Measurements from ENCODE around the gene PRRG3. TPM values are rescaled to one million over a fixed set of nuclear protein-coding genes. Genes with fewer than 3 reads are reported as not detected.

The PRRG3 gene
- total and polyA plus RNA-seq, 2 of the 4 experiments (the other 2 are of a cell fraction), result not detected

GRCh38 chrX:151703487-151703886 is 8.2 kb downstream of the PRRG3 start:
- H3K36me3 ChIP-seq (ENCODE audit: control insufficient read depth, insufficient read depth, low read length), result no peaks in the 10 kb centered on the region
- H3K9me1 ChIP-seq (ENCODE audit: insufficient read depth, low read length), result no peaks in the 10 kb centered on the region
- no peak overlapping the region for H2AK5ac ChIP-seq (ENCODE audit: low read depth, low read length)
- H3K27ac ChIP-seq (ENCODE audit: insufficient read depth, low read length), result no peak overlapping the region
- no peak overlapping the region for H2BK120ac ChIP-seq (ENCODE audit: low read depth, low read length)
- H2AK9ac ChIP-seq (replicated peaks; ENCODE audit: low read depth, low read length, poor library complexity), result no peak overlapping the region
- BruUV-seq (replicated peaks), result no TSS peak
- no peak for TF ChIP-seq BHLHE40 (IDR thresholded peaks at IDR 0.05; ENCODE audit: low read depth, low read length)
- TF ChIP-seq RFX5 (IDR thresholded peaks at IDR 0.05; ENCODE audit: low read depth, low read length), result no peak
- TF ChIP-seq RAD21 (IDR thresholded peaks at IDR 0.05; ENCODE audit: low read length), result no peak
- no peak for TF ChIP-seq USF2 (IDR thresholded peaks at IDR 0.05; ENCODE audit: low read depth, low read length)
- TF ChIP-seq POLR2A (IDR thresholded peaks at IDR 0.05; ENCODE audit: low read depth, low read length), result no peak
- no peak for TF ChIP-seq MAZ (IDR thresholded peaks at IDR 0.05; ENCODE audit: borderline replicate concordance, low read depth, low read length)
- no peak for TF ChIP-seq CHD1 (IDR thresholded peaks at IDR 0.05; ENCODE audit: low read depth, low read length)
- no peak for TF ChIP-seq RCOR1 (IDR thresholded peaks at IDR 0.05; ENCODE audit: insufficient replicate concordance, low read length)
- TF ChIP-seq ELK1 (IDR thresholded peaks at IDR 0.05; ENCODE audit: borderline replicate concordance, low read depth, low read length), result no peak
- no peak for DNase-seq
- no peak for ATAC-seq (ENCODE audit: low read depth)
- no peaks in the 10 kb centered on the region for H3K4me1 ChIP-seq (ENCODE audit: control insufficient read depth, insufficient read depth, low read length)
- in situ Hi-C loops (cut with MboI; ENCODE audit: low sequenced_read_pairs) (no loop called here), intact Hi-C loops (cut with micrococcal nuclease) (no loop called here), dilution Hi-C loops (cut with HindIII; ENCODE audit: low sequenced_read_pairs, unreplicated experiment) (no loop called here)
- no peak overlapping the region for H4K91ac ChIP-seq (ENCODE audit: insufficient read depth, low read depth, low read length)
- H2BK15ac ChIP-seq (ENCODE audit: low read depth, low read length), result no peak overlapping the region
- no peak overlapping the region for H2AFZ ChIP-seq (replicated peaks; ENCODE audit: low read length, poor library complexity)
- no peak overlapping the region for H3K9ac ChIP-seq (ENCODE audit: low read depth, low read length)
- H3K14ac ChIP-seq (replicated peaks; ENCODE audit: low read depth, low read length), result no peak overlapping the region
- H3K79me1 ChIP-seq (ENCODE audit: low read depth in 1 of 2, low read length in 2 of 2), result no peaks in the 10 kb centered on the region
- H4K8ac ChIP-seq (ENCODE audit: low read depth in 2 of 2, low read length in 2 of 2), result no peak overlapping the region
- H2BK20ac ChIP-seq (ENCODE audit: low read depth, low read length), result no peak overlapping the region
- H3K56ac ChIP-seq (ENCODE audit: extremely low read depth, insufficient read depth, low read length), result no peak overlapping the region
- no peak overlapping the region for H3K4me3 ChIP-seq (ENCODE audit: insufficient read depth, low read depth, low read length)
- no peak overlapping the region for H3K18ac ChIP-seq (ENCODE audit: low read depth, low read length)
- H3K27me3 ChIP-seq (ENCODE audit: control insufficient read depth, insufficient read depth, low read length), result no peaks in the 10 kb centered on the region
- H3K9me3 ChIP-seq (ENCODE audit: control insufficient read depth, insufficient read depth, low read length), result peaks cover 7% of the 10 kb centered on the region; the same call in 1 of the 2 replicates
- H3K4me2 ChIP-seq (ENCODE audit: low read depth, low read length), result no peak overlapping the region
- no peak overlapping the region for H2BK5ac ChIP-seq (ENCODE audit: low read depth, low read length, poor library complexity, severe bottlenecking)
- WGBS, 2 experiments (ENCODE audit: extremely low coverage in 2 of 2, insufficient read length in 1 of 2), result no CpG with 5 or more reads among the region's 7 CpGs
- no peak overlapping the region for H3K23ac ChIP-seq (ENCODE audit: low read depth, low read length)
- no peak overlapping the region for H4K5ac ChIP-seq (ENCODE audit: low read depth, low read length)
- ChIA-PET POLR2A (ENCODE audit: unreplicated experiment) (no interaction called here), CTCF (no interaction called here)
- no peak overlapping the region for H3K4ac ChIP-seq (ENCODE audit: low read depth, low read length)
- no peaks in the 10 kb centered on the region for H4K20me1 ChIP-seq (ENCODE audit: insufficient read depth, low read length)
